Lung microvascular endothelial cell (primary cell): ENCODE data around the gene PCP4. TPM values are rescaled to one million over a fixed set of nuclear protein-coding genes. Genes with fewer than 3 reads are reported as not detected.

ENCODE experiments used
- DNase-seq, 2 donors: peaks; one replicate each; pipeline versions ENCODE4 v3.0.0 to v3.0.0-alpha.2; 2010; ENCODE audit warnings: low read depth in 2 of 2
- total RNA-seq: library from RNA; depleted of rRNA; stranded (reverse); fragments of >200 nt; gene quantifications from 2 replicates; pipeline ENCODE4 v1.2.1, GENCODE V29; 2014

PCP4 gene
- total RNA-seq, 1 donor from 2014 or later: not detected

- DNase-seq: no peak
Measured at GRCh38 chr21:39918558-39918957, 51.3 kb downstream of the PCP4 start.

DNA sequence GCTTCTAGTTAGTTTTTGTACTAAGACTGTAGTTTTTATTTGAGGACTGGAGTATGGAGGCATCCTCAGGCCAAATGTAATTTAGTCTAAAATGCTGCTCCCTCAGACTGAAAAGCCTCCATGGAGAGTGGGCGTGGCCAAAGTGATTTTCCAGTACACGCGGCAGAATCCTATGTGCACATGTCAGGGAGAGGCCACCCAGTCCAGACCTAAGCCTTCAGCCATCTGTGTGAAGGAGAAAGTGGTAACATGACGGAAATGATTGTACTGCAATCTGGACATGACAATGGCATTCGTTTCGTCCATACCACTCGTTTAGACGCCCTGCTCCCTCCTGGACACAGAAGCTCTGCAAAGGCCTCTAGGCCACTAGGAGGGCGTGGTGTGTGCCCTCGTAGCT, 56.2 kb downstream of the PCP4 start:
- DNase-seq: no peak

GRCh38 chr21:39924577-39925308, 57.5 kb downstream of the PCP4 start:
- no peak for DNase-seq

- DNase-seq: no peak
Measured at GRCh38 chr21:39927304-39927886, 60.2 kb downstream of the PCP4 start.

GRCh38 chr21:39932335-39932734, 65.1 kb downstream of the PCP4 start:
- no peak for DNase-seq

DNA sequence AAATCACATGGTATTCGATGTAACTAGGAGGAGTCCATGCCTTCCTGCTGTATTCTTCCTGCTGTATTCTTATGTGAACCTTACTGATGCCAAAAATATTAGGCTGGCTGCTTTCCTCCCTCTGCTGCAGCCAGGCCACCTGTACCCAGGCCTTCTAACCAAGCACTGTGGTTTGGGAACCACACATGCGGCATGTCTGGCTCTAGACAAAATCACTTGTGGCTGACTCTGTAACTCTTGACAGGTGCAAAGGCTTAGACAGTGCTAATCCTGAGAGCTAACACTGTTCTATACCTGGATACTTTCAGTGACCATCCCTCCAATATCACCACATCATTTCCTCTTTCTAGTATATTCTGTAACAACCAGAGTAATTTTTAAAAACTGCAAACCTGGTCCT, 67.7 kb downstream of the PCP4 start:
- DNase-seq: no peak

DNA sequence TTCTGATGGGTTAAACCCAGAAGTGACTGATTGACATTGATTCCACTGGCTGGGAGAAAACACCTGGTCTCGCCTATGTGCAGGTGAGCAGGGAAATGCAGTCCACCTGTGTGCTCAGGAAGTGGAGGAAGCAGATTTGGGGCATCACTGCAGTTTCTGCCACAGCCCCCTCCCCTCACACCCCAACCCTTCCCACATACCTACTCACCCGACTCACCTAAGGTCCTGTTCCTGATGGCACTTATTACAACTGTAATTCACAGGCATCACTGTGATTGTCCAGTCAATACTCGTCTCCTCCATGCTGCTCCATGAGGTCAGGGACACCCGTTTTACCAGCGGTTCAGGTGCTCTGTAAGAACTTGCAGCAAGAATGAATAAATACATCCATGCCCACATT, 68.5 kb downstream of the PCP4 start:
- no peak for DNase-seq

DNA sequence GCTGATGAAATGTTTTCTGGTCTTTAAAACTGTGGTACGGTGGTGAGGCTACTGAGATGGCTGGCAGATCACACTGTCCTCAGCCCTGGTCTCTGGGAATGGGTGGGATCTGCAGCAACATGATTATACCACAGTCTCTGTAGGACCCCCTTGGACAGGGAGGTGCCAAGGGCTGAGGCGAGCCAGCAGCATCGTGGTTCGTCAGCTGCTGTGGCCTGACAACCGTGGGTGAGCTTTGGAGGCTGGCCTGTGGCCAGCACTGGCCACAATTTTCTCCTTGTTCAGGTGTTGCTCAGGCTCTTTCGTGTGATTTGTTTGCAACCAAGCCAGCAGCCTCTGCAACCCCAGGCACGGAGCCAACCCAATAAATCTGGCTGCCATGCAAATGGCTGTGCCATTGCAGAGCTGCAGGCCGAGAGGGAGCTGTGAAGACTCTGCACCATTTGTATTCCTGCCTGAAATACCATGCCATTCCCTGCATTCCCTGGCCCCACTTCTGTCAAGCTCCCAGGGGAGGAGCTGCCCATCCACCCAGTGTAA, 70.9 kb downstream of the PCP4 start:
- DNase-seq: no peak

- DNase-seq: no peak
Measured at GRCh38 chr21:39946199-39946598, 79.0 kb downstream of the PCP4 start.

GRCh38 chr21:39947031-39947430, 79.8 kb downstream of the PCP4 start:
- DNase-seq: no peak

GRCh38 chr21:39951183-39952101, 84.2 kb downstream of the PCP4 start:
- no peak for DNase-seq

DNA sequence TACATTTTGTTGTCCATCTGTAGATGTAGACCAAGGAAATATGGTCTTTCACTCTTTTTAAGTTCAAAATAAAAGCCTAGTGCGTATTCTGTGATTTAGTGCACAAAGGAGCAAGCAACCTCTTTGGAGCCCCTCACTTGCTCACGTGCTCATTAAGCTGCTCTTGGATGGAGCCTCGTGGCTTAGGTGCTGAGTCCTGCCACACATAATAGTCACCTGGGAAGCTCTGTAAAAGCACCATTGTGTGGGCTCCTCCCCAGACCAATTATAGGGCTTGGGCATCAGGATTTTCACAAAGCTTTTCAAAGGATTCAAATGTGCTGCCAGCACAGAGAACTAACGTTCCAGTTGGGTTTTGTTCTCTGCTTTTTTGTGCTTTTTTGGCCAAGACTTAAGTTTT, 85.0 kb downstream of the PCP4 start:
- DNase-seq: no peak

DNA sequence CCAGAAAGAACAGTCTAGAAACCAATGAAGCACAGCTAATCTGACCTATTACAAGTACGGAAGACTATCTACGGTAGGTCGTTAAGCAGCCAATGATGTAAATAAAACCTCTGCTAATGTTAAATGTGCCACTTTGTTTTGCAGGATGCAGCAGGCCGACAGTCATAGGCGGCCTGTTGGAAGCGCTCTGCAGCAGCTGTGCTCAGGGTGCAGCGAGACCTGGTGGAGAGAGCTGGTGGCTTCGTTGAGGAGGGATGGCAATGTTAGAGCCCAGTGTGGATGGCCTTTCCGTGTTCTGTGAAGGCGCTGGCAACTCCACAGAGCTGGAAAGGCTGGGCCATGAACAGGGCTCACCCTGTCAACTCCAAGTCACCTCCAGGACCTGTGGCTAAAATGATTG, 87.3 kb downstream of the PCP4 start:
- DNase-seq: no peak

GRCh38 chr21:39955326-39955725, 88.1 kb downstream of the PCP4 start:
- no peak for DNase-seq

GRCh38 chr21:39956586-39956985, 89.3 kb downstream of the PCP4 start:
- DNase-seq: no peak

- no peak for DNase-seq
Measured at GRCh38 chr21:39958731-39959130, 91.5 kb downstream of the PCP4 start.

DNA sequence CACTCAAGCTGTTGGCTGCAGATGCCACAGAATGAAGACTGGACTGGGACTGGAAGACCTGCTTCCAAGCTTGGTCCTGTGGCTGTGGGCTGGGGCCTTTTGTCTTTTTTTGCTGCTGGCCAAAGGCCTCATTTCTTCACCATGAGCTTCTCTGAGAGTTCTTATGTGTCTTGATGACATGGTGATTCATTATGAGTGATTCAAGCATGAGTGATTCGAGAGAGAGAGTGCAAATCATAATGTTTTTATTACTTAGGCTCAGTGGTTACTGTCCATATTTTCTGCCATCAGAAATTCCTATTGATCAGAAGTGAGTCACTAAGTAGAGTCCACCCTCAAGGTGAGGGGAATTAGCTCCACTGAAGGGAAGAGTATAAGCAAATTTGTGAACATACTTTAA, 94.0 kb downstream of the PCP4 start:
- no peak for DNase-seq

DNA sequence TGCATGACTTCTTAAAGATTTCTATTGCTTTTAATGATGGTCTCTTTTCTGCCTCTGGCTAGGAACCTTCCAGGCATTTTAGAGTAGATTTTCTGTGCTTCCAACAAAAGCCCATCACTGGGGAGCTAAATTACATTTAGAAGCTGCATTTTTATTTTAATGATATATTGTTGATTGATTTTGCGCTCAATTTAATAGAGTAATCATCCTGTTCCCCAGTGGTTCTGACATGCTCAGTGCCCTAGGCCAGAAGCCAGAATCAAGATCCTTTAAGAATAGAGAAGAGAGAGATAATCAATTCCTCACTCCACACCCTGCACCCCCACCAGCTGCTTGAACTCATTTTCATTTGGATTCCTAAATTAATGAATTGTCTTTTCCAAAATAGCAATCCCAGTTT, 97.8 kb downstream of the PCP4 start:
- DNase-seq: no peak

GRCh38 chr21:39966786-39967185, 99.5 kb downstream of the PCP4 start:
- no peak for DNase-seq

GRCh38 chr21:39968010-39968409, 100.8 kb downstream of the PCP4 start:
- no peak for DNase-seq

- no peak for DNase-seq
Measured at GRCh38 chr21:39969691-39970364, 102.6 kb downstream of the PCP4 start.

GRCh38 chr21:39971956-39972355, 104.7 kb downstream of the PCP4 start:
- DNase-seq: no peak
